ENCODE measurements around the gene ECI2.

GRCh38 chr6:4125500-4125899 is 9.9 kb downstream of the ECI2 start:
- no peak for TF ChIP-seq CEBPB (IDR thresholded peaks at IDR 0.05; ENCODE audit: borderline replicate concordance in 1 of 2, low read depth in 2 of 2, low read length in 2 of 2)
- TF ChIP-seq RBBP5 (conservative IDR thresholded peaks at IDR 0.05) = no peak
